ENCODE data around the gene ZSCAN25.

ZSCAN25 gene

DNA sequence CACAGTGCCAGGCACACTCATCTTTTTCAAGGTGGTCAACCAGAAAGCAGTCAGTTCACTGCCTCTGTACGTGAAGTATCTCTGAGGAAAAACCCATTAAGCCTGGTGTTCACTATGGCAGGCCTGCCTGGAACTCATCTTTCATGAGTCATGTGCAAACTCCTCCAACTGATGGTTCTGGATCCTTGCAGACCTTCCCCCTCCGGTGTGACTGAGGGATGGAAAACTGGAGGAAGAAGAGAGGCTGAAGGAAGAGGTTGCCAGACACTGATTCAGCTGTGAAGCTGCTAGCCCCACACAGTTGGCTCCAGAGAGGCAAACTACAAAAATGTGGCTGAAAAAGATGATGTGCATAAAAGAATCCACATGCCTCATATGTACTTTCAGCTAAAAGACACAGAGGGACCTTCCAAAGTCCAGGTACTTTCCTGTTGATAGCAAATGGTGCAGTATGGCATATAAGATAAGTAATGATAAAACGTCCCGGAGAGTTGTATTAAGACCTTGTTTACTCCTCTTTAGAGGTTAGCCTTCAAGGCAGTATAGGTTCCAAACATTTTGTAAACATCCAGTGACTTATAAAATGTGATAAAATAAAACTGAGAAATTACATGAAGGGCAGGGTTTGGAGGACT, 60.4 kb downstream of the ZSCAN25 start:
- no peak for DNase-seq (ENCODE audit: low spot score)
- H3K4me3 ChIP-seq = no peak overlapping the region
- TF ChIP-seq, protein P1, sequence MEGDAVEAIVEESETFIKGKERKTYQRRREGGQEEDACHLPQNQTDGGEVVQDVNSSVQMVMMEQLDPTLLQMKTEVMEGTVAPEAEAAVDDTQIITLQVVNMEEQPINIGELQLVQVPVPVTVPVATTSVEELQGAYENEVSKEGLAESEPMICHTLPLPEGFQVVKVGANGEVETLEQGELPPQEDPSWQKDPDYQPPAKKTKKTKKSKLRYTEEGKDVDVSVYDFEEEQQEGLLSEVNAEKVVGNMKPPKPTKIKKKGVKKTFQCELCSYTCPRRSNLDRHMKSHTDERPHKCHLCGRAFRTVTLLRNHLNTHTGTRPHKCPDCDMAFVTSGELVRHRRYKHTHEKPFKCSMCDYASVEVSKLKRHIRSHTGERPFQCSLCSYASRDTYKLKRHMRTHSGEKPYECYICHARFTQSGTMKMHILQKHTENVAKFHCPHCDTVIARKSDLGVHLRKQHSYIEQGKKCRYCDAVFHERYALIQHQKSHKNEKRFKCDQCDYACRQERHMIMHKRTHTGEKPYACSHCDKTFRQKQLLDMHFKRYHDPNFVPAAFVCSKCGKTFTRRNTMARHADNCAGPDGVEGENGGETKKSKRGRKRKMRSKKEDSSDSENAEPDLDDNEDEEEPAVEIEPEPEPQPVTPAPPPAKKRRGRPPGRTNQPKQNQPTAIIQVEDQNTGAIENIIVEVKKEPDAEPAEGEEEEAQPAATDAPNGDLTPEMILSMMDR (IDR thresholded peaks at IDR 0.05) = no peak
- H3K27ac ChIP-seq = no peak overlapping the region

DNA sequence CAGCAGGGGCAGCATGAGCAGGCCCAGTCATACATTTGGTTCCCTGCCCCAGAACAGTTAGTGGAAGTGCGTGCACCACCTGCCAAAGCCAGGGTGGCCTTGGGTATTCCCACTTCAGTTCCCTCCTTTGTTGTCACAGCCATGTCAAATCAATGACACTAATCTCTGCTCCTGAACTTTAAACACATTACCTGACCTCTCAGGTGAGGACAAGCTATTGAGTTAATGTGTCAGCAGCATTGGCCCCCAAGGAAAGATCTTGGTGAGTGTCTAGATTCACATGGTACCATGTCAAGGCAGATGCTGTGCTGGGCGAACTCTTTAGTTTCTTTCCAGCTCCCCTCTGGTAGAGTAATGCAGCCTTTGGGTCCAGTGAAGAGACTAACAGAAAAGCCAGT, 60.9 kb downstream of the ZSCAN25 start:
- H3K4me3 ChIP-seq = no peak overlapping the region
- no peak overlapping the region for H3K27ac ChIP-seq
- DNase-seq (ENCODE audit: low spot score) = no peak
- TF ChIP-seq, protein P1 (IDR thresholded peaks at IDR 0.05) = no peak

GRCh38 chr7:99679032-99679399, 62.3 kb downstream of the ZSCAN25 start:
- H3K4me3 ChIP-seq = no peak overlapping the region
- DNase-seq (ENCODE audit: low spot score) = no peak
- TF ChIP-seq, protein P1 (IDR thresholded peaks at IDR 0.05) = no peak
- H3K27ac ChIP-seq = no peak overlapping the region

GRCh38 chr7:99679400-99680191, 62.9 kb downstream of the ZSCAN25 start, which contains the start of gene CYP3A5:
Gene CYP3A5 (minus strand): TSS chr7:99679996. CDS start chr7:99679896, 100 bp downstream.
- TF ChIP-seq, protein P1 (IDR thresholded peaks at IDR 0.05) = no peak
- DNase-seq (ENCODE audit: low spot score) = no peak
- H3K4me3 ChIP-seq = no peak within 1 kb of the TSS
- H3K27ac ChIP-seq = no peak within 1 kb of the TSS
